DMS153 treated with DMSO at 0.1 percent for 48 hours (cell line): ENCODE data around the gene L3HYPDH.

Experiments
- DNase-seq: peaks from one replicate; lab custom pipeline; 2025; ENCODE audit not compliant: unreplicated experiment; lab: John Stamatoyannopoulos, UW

The L3HYPDH gene

DNA sequence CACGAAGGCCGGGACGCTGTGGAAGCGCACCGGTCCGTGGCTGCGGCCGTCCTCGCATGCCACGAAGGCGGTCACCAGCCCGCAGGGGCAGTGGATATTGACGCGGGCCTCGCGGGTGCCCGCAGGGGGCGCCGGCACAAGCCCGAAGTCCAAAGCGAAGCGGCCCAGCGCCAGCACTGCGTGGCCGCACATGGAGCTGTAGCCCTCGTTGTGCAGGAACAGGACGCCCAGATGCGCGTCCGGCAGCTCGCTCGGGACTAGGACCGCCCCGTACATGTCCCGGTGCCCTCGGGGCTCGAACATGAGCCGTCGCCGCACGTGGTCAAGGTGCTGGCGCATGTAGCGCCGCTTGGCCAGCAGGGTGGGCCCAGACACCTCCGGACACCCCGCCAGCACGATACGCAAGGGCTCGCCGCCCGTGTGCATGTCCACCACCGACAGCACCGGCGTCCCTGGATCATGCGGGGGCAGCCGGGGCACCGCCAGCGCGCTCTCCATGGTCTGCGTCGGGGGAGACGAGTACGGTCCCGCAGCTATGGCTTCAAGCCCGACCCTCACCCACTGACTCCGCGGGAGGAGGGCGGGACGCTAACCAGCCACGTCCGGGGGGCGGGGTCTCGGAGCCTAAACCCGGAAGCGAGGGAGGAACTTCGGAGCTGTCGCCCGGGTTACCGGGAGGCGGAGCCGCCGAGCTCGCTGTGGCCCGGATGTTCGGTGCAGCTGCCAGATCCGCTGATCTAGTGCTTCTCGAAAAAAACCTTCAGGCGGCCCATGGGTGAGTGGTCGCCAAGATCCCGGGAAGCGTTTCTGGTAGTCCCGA lies at the start of gene L3HYPDH, which contains the start of gene JKAMP:
L3HYPDH (minus strand) TSS at position 590 of the 820 bp plus-strand sequence; CDS start at position 498, 92 bp downstream.
JKAMP (plus strand) TSS at position 699 of the 820 bp plus-strand sequence; CDS start at position 772, 73 bp downstream.
- DNase-seq: peak; percentile 87

DNA sequence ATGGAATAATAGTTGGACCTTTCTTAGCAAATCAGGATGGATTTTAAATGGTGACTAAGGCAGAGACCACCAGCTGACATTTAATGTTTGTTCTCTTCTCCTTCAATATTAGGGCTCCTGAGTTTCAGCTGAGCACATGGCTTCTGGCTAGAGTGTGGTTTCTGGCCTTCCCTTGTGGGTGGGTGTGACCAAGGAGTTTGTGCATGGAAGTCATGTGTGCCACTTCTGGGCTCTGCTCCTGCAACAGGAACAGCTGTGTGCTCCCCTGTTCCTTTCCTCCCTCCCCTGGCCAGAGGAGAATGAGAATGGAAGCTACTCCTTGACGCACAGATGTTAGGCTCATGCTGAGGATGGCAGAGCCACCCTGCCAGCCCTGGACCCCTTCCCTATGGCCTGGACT lies 48.2 kb upstream of the L3HYPDH start:
- no peak for DNase-seq

DNA sequence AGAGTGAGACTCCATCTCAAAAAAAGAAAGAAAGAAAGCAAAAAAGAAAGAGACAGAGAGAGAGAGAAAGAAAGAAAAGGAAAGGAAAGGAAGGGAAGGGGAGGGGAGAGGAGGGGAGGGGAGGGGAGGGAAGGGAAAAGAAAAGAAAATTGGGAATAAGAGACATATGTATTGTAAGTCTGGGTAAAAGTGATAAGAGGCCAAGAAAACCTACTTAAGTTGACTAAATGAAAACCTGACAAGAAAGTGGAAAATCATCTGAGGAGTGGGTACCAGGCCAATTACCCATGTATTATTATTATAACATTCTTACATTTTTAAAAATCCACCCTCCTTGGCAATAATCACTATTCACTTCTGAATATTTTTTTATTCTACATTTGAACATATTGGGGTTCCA lies 46.1 kb upstream of the L3HYPDH start:
- DNase-seq: no peak

DNA sequence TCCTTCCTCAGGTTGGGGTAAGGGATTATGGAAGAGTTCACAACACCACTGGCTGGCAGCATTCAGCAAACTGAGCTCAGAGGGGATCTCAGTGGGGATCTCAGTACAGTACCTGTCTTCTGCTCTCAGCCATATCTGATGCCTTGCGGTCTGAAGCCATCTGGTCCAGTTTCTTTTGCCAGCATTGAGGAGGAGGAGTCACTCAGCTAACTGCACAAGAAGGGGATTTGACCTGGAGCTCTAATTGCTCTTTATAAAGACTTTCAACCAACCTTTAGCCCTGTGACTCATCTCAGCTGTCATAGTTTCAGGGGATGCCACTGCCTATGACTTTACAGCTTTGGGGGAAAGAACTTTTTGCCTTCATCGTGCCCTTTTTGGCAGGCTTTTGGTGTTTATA lies 45.0 kb upstream of the L3HYPDH start:
- no peak for DNase-seq

GRCh38 chr14:59520224-59520623 lies 36.0 kb upstream of the L3HYPDH start:
- no peak for DNase-seq

- DNase-seq: no peak
Observed at GRCh38 chr14:59511916-59512575, 27.8 kb upstream of the L3HYPDH start.

DNA sequence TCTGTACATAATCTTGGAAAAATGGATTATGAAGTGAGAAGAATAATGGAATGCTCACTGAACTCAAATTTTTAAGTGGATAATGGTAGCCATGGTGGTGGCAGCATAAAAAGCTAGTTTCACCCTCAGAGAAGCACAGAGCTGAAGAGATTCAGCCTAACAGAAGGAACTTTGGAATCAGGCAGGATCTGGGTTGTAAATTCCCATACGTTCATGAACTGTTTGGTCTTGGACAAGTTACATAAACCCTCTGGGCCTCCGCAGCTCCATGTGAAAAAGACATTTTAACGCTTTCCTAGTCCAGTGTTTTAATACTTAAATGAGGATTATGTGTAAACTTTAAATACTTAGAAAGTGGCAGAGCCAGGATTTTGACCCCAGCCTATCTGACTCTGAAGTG lies 26.8 kb upstream of the L3HYPDH start:
- DNase-seq: no peak

GRCh38 chr14:59510001-59510400 lies 25.8 kb upstream of the L3HYPDH start:
- DNase-seq: no peak

DNA sequence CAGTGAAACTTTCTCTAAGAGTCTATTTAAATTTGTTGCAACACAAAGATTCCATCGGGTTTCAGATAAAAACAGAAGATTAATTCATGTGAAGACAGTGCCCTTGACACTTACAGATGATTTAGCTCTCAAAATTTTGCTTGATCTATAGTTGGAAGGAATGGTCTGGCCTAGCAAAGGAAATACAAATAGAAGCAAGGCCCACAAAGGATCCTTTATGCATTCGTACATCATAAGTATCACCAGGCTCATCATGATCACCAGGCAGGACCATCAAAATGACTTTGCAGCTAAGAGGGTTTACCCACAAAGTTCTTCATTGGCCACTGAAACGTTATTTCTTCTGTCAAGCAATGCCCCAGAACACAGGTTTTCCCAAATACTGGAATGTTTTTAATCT lies 24.9 kb upstream of the L3HYPDH start:
- no peak for DNase-seq

DNA sequence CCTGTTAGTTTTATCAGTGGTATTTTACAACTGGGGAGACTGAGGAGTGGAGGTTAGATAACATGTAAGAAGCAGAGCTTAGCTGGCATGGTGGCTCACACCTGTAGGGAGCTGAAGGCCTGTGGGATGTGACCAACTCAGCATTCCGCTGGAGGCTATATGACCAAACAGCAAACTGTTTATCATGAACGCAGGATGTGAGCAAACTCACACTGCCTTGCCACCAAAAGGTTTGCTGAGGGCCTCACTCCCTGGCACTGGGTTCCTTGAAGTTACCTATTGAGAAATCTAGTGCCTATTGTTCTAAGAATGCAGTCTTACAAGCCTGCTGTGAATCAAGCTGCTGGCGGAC lies 23.5 kb upstream of the L3HYPDH start:
- DNase-seq: no peak

- peak; percentile 67 for DNase-seq
Observed at GRCh38 chr14:59507063-59507751, 23.0 kb upstream of the L3HYPDH start.

GRCh38 chr14:59503256-59503655 lies 19.0 kb upstream of the L3HYPDH start:
- DNase-seq: no peak

DNA sequence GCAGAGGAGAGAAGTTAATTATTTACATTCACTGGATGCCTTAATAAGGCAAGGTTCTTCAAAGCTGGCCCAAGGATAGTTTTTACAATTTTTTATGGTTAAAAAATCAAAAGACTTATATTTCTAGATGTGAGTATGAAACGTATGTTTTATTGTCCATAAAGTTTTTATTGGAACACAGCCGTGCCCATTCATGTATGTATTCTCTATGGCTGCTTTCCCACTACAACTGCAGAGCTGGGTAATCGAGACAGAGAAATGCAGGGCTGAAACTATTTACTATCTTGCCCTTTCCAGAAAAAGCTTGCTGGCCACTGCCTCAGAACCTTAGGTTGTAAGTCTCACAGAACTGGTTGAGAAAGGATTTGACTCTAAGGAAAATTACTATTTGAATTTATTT lies 16.5 kb upstream of the L3HYPDH start:
- DNase-seq: no peak

- DNase-seq: no peak
Observed at GRCh38 chr14:59492384-59492783, 8.2 kb upstream of the L3HYPDH start.

- DNase-seq: no peak
Observed at GRCh38 chr14:59490756-59491155, 6.5 kb upstream of the L3HYPDH start.

DNA sequence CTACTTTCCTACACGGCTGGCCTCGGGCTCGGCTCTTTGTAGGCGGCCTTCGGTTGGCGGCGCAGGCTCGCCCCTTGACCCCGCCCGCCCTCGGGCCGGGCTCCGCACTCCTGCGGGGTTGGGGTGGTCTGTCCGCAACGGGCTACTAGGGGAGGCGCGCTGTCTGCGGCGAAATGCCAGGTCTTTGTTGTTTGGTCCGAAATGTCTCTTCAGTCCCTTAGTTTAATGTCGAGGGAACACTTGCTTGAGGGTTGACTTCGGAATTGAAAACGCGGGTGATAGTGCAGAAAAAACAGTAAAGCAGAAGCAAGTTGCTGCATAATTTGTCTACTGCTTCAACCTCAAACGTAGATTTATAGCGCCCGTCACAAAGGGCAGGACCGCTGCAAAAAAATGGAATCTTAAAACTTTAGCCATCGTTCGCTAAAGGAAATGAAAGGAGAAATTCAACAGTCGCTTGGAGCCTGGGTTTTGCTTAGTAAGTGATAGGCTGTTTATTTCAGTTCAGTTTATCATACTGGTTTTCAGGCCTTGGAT lies 499 bp upstream of the L3HYPDH start:
- DNase-seq: peak; percentile 44

DNA sequence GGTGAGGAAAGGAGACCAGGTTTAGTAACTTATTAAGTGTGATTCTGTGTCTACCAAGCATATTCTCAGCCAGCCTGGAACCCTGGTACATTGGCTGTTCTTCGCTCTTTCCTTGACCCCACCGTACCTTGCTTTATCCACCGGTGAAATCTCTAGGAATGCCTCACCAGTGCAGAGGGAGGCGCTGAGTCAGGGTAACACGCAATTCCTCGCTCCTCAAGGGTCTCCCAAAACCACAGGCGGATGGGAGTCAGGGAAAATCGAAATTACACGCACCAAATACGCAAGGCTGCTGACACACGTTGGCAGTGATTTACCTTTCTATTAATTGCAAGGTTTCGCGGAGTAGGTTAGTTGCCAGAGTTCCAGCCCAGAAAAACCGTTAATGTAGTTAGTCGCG lies 845 bp downstream of the L3HYPDH start:
- no peak for DNase-seq

GRCh38 chr14:59482541-59483331 lies 1.5 kb downstream of the L3HYPDH start:
- DNase-seq: no peak

GRCh38 chr14:59481871-59482540 lies 2.2 kb downstream of the L3HYPDH start:
- no peak for DNase-seq

DNA sequence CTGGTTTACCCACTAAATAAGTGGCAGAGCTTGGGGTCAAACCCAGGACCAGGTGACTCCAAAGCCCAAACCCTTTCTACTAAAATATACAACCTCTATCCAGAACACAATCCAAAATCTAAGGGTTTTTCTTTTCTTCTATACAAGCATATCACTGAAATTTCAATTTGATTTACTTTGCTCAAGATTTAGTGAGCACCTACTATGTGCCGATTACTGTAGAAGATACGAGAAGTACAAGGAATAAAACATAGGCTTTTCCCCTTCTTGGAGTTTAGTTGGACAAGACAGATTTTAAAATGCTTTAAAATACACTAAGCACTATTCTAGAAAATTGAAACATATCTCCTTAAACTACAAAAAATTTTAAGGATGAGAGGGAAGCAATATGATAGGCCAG lies 2.8 kb downstream of the L3HYPDH start:
- DNase-seq: no peak
